SKM-1 (cell line): ENCODE data around the gene GPHB5.

Experiments used
- DNase-seq: peaks from one replicate; lab custom pipeline; 2025; ENCODE audit not compliant: unreplicated experiment; lab: John Stamatoyannopoulos, UW

The GPHB5 gene

DNA sequence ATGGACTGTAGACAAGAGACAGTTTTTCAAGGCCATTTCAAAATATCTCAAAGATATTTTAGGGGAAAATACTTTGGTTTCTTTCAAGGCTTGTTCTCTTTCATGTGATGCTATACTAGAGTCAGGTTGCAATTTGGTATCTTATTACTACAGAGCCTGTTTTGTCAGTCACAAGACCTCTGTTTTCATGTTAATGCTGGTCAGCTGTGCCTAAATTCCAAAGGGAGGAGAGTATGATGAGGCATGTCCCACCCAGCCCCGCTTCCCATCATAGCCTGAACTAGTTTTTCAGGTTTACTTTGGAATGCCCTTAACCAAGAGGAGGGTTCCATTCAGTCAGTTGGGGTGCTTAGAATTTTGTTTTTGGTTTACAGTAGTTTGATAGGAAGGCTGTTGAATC lies 52.6 kb downstream of the GPHB5 start:
- no peak for DNase-seq
